OCI-LY1 (cell line): ENCODE measurements around the gene TRIM26.

Source experiments
- H2AFZ ChIP-seq: fragments of 200-600 bp; sonication (generic), shearing (Covaris generic); 2 replicates; pipeline ENCODE4 v1.6.0; 2014; ENCODE audit warnings: antibody characterized with exemption, mild to moderate bottlenecking, low read length
- H3F3A ChIP-seq: fragments of 200-600 bp; sonication (generic), shearing (Covaris generic); 2 replicates; pipeline ENCODE4 v1.6.0; 2014; ENCODE audit warnings: mild to moderate bottlenecking, antibody characterized with exemption, low read length, moderate library complexity; ENCODE audit not compliant: insufficient read depth
- H3K27ac ChIP-seq: fragments of 200-600 bp; sonication (generic); 2 replicates; pipeline ENCODE4 v1.5.1; 2014; ENCODE audit warnings: low read length, mixed run types, mild to moderate bottlenecking, low read depth; ENCODE audit not compliant: poor library complexity, severe bottlenecking
- H3K27me3 ChIP-seq: fragments of 200-600 bp; sonication (generic); 2 replicates; pipeline ENCODE4 v1.6.0; 2014; ENCODE audit warnings: antibody characterized with exemption, mild to moderate bottlenecking, low read length, moderate library complexity; ENCODE audit not compliant: insufficient read depth
- H3K36me3 ChIP-seq: fragments of 200-600 bp; sonication (generic); 2 replicates; pipeline ENCODE4 v1.6.1; 2014; ENCODE audit warnings: mild to moderate bottlenecking, antibody characterized with exemption, low read length, moderate library complexity, mixed read lengths; ENCODE audit not compliant: insufficient read depth
- H3K4me1 ChIP-seq: fragments of 200-600 bp; sonication (generic); 2 replicates; pipeline ENCODE4 v1.5.1; 2014; ENCODE audit warnings: mild to moderate bottlenecking, low read length, moderate library complexity; ENCODE audit not compliant: insufficient read depth, severe bottlenecking
- H3K4me2 ChIP-seq: fragments of 200-600 bp; sonication (generic), shearing (Covaris generic); 2 replicates; pipeline ENCODE4 v1.6.1; 2014; ENCODE audit warnings: low read length
- H3K4me3 ChIP-seq: fragments of 200-600 bp; sonication (generic); 2 replicates; pipeline ENCODE4 v1.5.1; 2014; ENCODE audit warnings: low read length, low read depth, mild to moderate bottlenecking, mixed read lengths; ENCODE audit not compliant: poor library complexity, severe bottlenecking
- H3K79me2 ChIP-seq: fragments of 200-600 bp; shearing (Covaris generic); 2 replicates; pipeline ENCODE4 v1.6.1; 2016; ENCODE audit warnings: mixed run types, low read length, mixed read lengths; ENCODE audit not compliant: insufficient read depth
- H3K9ac ChIP-seq: fragments of 200-600 bp; sonication (generic), shearing (Covaris generic); 2 replicates; pipeline ENCODE4 v1.6.1; 2014; ENCODE audit warnings: mild to moderate bottlenecking, low read length, mixed read lengths
- H3K9me2 ChIP-seq: fragments of 200-600 bp; sonication (generic), shearing (Covaris generic); 2 replicates; pipeline ENCODE4 v1.6.1; 2014; ENCODE audit warnings: low read depth, mild to moderate bottlenecking, low read length, mixed read lengths
- H3K9me3 ChIP-seq: fragments of 200-600 bp; shearing (Covaris generic); 2 replicates; pipeline ENCODE4 v1.6.1; 2014; ENCODE audit warnings: low read length, mixed read lengths
- H4K20me1 ChIP-seq: fragments of 200-600 bp; sonication (generic), shearing (Covaris generic); 2 replicates; pipeline ENCODE4 v1.6.0; 2016; ENCODE audit warnings: mild to moderate bottlenecking, low read length; ENCODE audit not compliant: insufficient read depth
- CTCF ChIP-seq: fragments of 200-600 bp; sonication (generic), shearing (Covaris generic); IDR thresholded peaks from 2 replicates; pipeline ENCODE4 v1.5.1; 2017; ENCODE audit warnings: mild to moderate bottlenecking, antibody characterized with exemption, low read length, moderate library complexity, mixed read lengths
- EZH2 ChIP-seq: fragments of 200-600 bp; sonication (generic), shearing (Covaris generic); IDR thresholded peaks from 2 replicates; pipeline ENCODE4 v1.8.0; 2017; ENCODE audit warnings: borderline replicate concordance, mixed run types, mild to moderate bottlenecking, antibody characterized with exemption, low read length, moderate library complexity, mixed read lengths

Gene TRIM26

GRCh38 chr6:30180145-30180544, 33.1 kb downstream of the TRIM26 start:
- Histone ChIP-seq H3K4me2 (no peak overlapping the region), H3K9ac (no peak overlapping the region), H3K9me2 (no peaks in the 10 kb centered on the region), H3K4me3 (no peak overlapping the region), H4K20me1 (no peaks in the 10 kb centered on the region), H3K36me3 (peaks cover 8% of the 10 kb centered on the region), H3K27me3 (no peaks in the 10 kb centered on the region), H3K27ac (no peak overlapping the region), H3K79me2 (no peaks in the 10 kb centered on the region), H3F3A (no peaks in the 10 kb centered on the region), H3K9me3 (peaks cover 7% of the 10 kb centered on the region), H3K4me1 (no peaks in the 10 kb centered on the region), H2AFZ (no peak overlapping the region)
- no peak for TF ChIP-seq EZH2
- TF ChIP-seq CTCF, result no peak

DNA sequence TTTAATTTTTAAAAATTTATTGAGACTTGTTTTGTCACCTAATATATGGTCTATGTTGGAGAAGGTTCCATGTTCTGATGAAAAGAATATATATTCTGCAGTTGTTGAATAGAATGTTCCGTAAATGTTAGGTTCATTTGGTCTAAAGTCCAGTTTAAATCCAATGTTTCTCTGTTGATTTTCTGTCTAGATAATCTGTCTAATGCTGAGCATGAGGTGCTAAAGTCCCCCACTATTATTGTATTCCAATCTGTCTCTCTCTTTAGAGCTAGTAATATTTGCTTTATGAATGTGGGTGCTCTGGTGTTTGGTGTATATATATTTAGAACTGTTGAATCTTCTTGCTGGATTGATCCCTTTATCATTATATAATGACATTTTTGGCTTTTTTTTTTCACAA, 34.4 kb downstream of the TRIM26 start:
- Histone ChIP-seq H4K20me1 (no peaks in the 10 kb centered on the region), H3K4me1 (no peaks in the 10 kb centered on the region), H2AFZ (no peak overlapping the region), H3K4me2 (no peak overlapping the region), H3K9me3 (peaks cover 7% of the 10 kb centered on the region), H3K9me2 (no peaks in the 10 kb centered on the region), H3K79me2 (no peaks in the 10 kb centered on the region), H3K9ac (no peak overlapping the region), H3F3A (no peaks in the 10 kb centered on the region), H3K27ac (no peak overlapping the region), H3K27me3 (no peaks in the 10 kb centered on the region), H3K4me3 (no peak overlapping the region), H3K36me3 (no peaks in the 10 kb centered on the region)
- TF ChIP-seq CTCF (no peak), EZH2 (no peak)

DNA sequence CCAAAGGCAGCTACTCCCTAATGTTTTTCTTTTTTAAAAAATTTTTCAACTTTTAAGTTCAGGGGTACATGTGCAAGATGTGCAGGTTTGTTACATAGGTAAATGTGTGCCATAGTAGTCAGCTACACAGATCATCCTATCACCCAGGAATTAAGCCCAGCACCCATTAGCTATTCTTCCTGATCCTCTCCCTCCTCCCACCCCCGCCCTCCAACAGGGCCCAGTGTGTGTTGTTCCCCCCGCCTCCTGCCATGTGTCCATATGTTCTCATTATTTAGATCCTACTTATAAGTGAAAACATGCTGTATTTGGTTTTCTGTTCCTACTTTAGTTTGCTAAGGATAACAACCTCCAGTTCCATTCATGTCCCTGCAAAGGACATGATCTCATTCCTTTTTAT, 37.4 kb downstream of the TRIM26 start:
- no peaks in the 10 kb centered on the region for H3K79me2 ChIP-seq
- H3K9me3 ChIP-seq, result peaks cover 7% of the 10 kb centered on the region

More for the DNA sequence above, 37.4 kb downstream of the TRIM26 start:
- Histone ChIP-seq H2AFZ (no peak overlapping the region), H3K36me3 (no peaks in the 10 kb centered on the region), H3K9ac (no peak overlapping the region), H3K27ac (no peak overlapping the region), H3K4me2 (no peak overlapping the region), H3K27me3 (no peaks in the 10 kb centered on the region), H3K4me1 (no peaks in the 10 kb centered on the region), H3K9me2 (no peaks in the 10 kb centered on the region), H3F3A (no peaks in the 10 kb centered on the region), H3K4me3 (no peak overlapping the region), H4K20me1 (no peaks in the 10 kb centered on the region)
- no peak for TF ChIP-seq CTCF
- no peak for TF ChIP-seq EZH2
